Measurements from ENCODE around the gene GUCD1.

Gene GUCD1

DNA sequence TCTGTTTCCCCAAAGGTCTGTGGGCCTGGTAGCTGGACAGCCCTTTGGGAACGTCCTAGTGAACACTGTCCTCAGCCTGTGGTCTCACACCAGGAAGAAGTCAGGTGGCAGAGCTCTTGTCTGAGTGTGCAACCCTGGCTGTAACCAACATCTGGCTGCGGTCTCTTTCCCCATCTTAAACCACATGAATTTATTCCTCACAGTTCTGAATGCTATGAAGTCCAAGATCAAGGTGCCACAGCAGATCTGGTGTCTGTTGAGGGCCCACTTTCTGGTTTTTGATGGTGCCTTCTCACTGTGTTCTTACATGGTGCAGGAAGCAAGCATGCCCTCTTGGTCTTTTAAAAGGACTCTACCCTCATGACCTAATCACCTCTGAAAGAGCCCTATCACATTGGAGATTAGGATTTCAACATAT is 57.1 kb downstream of the GUCD1 start:
- in situ Hi-C loops (cut with HindIII; ENCODE audit: low sequenced_read_pairs): no loop called here
- no peak overlapping the region for H3K4me3 ChIP-seq (ENCODE audit: low read depth, low read length)
- TF ChIP-seq, protein P1, sequence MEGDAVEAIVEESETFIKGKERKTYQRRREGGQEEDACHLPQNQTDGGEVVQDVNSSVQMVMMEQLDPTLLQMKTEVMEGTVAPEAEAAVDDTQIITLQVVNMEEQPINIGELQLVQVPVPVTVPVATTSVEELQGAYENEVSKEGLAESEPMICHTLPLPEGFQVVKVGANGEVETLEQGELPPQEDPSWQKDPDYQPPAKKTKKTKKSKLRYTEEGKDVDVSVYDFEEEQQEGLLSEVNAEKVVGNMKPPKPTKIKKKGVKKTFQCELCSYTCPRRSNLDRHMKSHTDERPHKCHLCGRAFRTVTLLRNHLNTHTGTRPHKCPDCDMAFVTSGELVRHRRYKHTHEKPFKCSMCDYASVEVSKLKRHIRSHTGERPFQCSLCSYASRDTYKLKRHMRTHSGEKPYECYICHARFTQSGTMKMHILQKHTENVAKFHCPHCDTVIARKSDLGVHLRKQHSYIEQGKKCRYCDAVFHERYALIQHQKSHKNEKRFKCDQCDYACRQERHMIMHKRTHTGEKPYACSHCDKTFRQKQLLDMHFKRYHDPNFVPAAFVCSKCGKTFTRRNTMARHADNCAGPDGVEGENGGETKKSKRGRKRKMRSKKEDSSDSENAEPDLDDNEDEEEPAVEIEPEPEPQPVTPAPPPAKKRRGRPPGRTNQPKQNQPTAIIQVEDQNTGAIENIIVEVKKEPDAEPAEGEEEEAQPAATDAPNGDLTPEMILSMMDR (IDR thresholded peaks at IDR 0.05; ENCODE audit: low read depth, low read length): no peak

DNA sequence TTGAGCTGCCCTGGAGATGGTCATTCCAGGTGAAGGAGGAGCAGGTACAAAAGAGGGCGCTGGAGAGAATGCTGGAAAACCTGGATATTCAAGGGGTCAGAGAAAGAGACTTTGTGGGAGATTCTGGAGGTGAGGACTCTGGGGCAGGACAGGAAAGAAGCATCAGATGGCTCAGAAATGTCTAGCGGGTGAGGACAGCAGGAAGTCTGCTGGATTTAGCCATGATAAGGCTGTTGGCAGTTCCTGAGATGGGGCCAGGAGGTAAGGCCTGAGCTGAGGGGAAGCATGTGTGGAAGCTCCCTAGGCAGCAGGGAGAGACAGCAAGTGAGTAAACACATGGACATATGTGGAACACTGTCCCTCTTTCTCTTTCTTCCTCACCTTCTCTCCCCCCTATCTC is 58.3 kb downstream of the GUCD1 start:
- TF ChIP-seq, protein P1 (IDR thresholded peaks at IDR 0.05; ENCODE audit: low read depth, low read length): no peak
- no peak for DNase-seq (ENCODE audit: low read depth, low spot score)
- in situ Hi-C loops (cut with HindIII; ENCODE audit: low sequenced_read_pairs): no loop called here
- no peak overlapping the region for H3K4me3 ChIP-seq (ENCODE audit: low read depth, low read length)

More for the DNA sequence above, 57.1 kb downstream of the GUCD1 start:
- DNase-seq (ENCODE audit: low read depth, low spot score): no peak

DNA sequence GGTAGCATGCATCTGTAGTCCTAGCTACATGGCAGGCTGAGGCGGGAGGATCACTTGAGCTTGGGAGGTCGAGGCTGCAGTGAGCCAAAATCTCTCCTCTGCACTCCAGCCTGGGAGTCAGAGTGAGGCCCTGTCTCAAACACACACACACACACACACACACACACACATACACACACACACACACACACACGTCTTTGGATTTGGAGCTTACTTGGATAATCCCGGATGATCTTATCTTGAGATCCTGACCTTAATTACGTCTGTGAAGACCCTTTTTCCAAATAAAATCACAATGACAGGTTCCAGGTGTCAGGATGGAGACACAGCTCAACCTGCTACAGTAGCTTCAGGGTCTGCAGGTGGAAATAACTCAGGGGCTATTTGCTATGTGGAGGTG is 58.7 kb downstream of the GUCD1 start:
- TF ChIP-seq, protein P1 (IDR thresholded peaks at IDR 0.05; ENCODE audit: low read depth, low read length): no peak
- no peak overlapping the region for H3K4me3 ChIP-seq (ENCODE audit: low read depth, low read length)
- DNase-seq (ENCODE audit: low read depth, low spot score): no peak
- in situ Hi-C loops (cut with HindIII; ENCODE audit: low sequenced_read_pairs): no loop called here

DNA sequence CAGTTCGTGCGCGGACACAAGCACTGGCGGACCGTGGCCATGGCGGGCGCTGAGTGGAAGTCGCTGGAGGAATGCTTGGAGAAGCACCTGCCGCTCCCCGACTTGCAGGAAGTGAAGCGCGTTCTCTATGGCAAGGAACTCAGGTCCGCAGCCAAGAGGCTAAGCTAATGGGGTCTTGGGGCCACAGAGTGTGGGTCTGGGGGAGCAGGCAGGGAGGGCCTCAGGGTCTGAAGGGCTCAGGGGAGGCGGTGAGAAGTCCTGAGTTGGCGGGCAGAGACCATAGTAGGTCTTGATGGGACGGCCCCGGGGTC is 59.6 kb downstream of the GUCD1 start:
- H3K4me3 ChIP-seq (ENCODE audit: low read depth, low read length): no peak overlapping the region
- TF ChIP-seq, protein P1 (IDR thresholded peaks at IDR 0.05; ENCODE audit: low read depth, low read length): no peak
- in situ Hi-C loops (cut with HindIII; ENCODE audit: low sequenced_read_pairs): no loop called here
- DNase-seq (ENCODE audit: low read depth, low spot score): no peak

DNA sequence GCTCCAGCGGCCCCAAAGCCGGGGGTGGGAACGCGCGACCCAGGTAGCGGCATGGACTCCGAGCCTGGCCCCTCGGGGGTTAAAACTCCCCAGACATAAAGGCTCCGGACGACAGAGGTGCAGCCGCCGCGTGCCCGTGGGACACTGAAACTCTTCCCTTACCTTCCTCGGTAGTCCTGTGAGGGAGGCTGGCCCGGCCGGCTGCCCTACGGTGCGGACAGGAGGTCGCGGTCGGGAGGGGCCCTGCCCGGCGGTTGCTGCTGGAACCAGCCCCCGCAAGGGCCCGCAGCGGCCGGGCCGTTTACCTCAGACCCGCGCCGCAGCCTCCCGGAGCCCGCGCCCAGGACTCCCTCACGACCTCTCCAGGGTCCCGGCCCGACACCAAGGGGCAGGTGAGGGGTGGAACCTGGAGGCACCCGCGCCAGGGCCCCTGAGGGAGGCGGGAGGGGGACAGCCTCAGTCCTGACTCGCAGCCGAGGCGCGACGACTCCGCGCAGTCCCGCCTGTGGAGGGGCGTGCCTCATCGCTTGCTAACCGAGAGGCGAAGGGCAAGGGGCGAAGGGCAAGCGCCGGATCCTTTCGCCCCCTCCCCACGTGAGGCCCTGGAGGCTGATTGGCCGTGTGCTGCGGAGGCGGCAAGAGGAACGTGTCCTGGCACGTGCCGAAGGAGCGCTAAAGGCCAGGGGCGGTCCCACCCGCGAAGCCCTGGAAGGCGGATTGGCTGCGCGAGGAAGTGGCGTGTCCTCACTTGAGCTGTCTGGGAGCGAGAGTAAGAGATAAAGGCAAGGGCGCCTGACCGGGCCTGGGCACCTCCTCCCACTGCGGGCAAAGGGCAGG is 60.2 kb downstream of the GUCD1 start, which contains the start of gene UPB1:
TSS of gene UPB1 (plus strand) at position 805 of the 837 bp plus-strand sequence. CDS start 72 bp downstream, outside the sequence.
- TF ChIP-seq, protein P1 (IDR thresholded peaks at IDR 0.05; ENCODE audit: low read depth, low read length): no peak
- DNase-seq (ENCODE audit: low read depth, low spot score): no peak
- in situ Hi-C loops (cut with HindIII; ENCODE audit: low sequenced_read_pairs): no loop called here
- H3K4me3 ChIP-seq (ENCODE audit: low read depth, low read length): peak within 1 kb of the TSS; percentile 0

DNA sequence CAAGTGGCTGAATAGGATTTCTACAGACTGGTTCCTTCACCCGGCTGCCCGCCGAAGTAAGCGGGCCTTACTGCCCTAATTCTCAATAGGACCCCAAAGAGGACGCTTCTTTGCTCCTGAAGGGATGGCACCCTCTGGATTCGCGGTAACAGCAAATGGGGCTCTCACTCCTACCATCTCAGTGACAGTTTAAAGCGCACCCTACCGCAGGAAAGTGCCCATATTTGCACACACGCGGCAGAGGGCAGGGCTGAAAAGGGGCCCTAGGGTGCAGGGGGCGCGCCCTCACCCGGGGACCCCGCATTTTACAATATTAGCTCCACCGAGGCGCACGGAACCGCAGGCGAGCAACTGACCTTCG is 60.8 kb downstream of the GUCD1 start:
- in situ Hi-C loops (cut with HindIII; ENCODE audit: low sequenced_read_pairs): no loop called here
- H3K4me3 ChIP-seq (ENCODE audit: low read depth, low read length): no peak overlapping the region
- DNase-seq (ENCODE audit: low read depth, low spot score): no peak
- TF ChIP-seq, protein P1 (IDR thresholded peaks at IDR 0.05; ENCODE audit: low read depth, low read length): no peak
